Measurements from ENCODE around the gene DLGAP4. TPM values are rescaled to one million over a fixed set of nuclear protein-coding genes. Genes with fewer than 3 reads are reported as not detected.

Gene DLGAP4
- total RNA-seq, 4 donors from 2014 or later: 33.5 to 159 (median 56.6) TPM

DNA sequence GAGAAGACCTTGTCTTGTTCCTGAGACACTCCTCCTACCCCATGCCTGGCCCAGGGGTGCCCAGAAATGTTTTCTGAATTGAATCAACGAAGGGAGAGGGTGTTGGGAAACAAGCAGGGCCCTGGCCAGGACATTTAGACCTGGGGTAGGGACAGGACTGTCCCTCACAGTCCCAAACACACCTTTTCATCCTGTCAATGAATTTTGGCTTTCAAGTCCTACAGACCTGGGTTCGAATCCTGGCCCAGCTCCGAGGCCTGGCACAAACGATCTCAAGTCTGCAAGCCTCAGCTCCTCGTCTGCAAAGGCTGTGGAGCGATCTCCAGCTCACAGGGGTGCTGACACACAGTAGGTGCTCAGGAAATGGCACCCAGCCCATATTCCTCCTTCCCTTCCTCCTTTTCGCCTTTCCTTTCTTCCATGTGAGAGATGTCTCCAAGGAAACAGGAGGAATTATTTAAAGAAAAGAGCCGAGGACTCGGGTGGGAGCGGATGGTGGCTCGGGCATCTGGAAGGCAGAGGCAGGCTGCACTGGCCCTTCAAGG lies 7.3 kb upstream of the DLGAP4 start:
- Histone ChIP-seq H3K4me1 (no peaks in the 10 kb centered on the region), H3K27me3 (peaks cover 67% of the 10 kb centered on the region)
- 79 to 82% methylated on average over 5 to 11 of the region's 11 CpGs for WGBS, 2 donors (ENCODE audit: low coverage in 1 of 2)

GRCh38 chr20:36299459-36299858 lies 6.7 kb upstream of the DLGAP4 start:
- Histone ChIP-seq H3K27ac (no peak overlapping the region), H3K9me3 (no peaks in the 10 kb centered on the region), H3K4me1 (no peaks in the 10 kb centered on the region), H3K36me3 (no peaks in the 10 kb centered on the region), H3K4me3 (no peak overlapping the region), H3K27me3 (peaks cover 73% of the 10 kb centered on the region)
- WGBS, 2 donors (ENCODE audit: low coverage in 1 of 2): 63 to 65% methylated on average over 2 to 4 of the region's 4 CpGs
- TF ChIP-seq EP300 (IDR thresholded peaks at IDR 0.05; ENCODE audit: low read depth) (no peak), POLR2A (IDR thresholded peaks at IDR 0.05) (no peak)
- TF ChIP-seq, protein P1, sequence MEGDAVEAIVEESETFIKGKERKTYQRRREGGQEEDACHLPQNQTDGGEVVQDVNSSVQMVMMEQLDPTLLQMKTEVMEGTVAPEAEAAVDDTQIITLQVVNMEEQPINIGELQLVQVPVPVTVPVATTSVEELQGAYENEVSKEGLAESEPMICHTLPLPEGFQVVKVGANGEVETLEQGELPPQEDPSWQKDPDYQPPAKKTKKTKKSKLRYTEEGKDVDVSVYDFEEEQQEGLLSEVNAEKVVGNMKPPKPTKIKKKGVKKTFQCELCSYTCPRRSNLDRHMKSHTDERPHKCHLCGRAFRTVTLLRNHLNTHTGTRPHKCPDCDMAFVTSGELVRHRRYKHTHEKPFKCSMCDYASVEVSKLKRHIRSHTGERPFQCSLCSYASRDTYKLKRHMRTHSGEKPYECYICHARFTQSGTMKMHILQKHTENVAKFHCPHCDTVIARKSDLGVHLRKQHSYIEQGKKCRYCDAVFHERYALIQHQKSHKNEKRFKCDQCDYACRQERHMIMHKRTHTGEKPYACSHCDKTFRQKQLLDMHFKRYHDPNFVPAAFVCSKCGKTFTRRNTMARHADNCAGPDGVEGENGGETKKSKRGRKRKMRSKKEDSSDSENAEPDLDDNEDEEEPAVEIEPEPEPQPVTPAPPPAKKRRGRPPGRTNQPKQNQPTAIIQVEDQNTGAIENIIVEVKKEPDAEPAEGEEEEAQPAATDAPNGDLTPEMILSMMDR (IDR thresholded peaks at IDR 0.05): no peak
- in situ Hi-C loops (cut with MboI; ENCODE audit: low pct_ligation_motif_present in 1 of 4, low pct_unique_long_range_greater_than_20kb in 1 of 4, low sequenced_read_pairs in 3 of 4) (no loop called here), intact Hi-C loops (cut with DNase I; ENCODE audit: low total_unique reads) (no loop called here)
- DNase-seq: no peak

More for the DNA sequence above, 7.3 kb upstream of the DLGAP4 start:
- Histone ChIP-seq H3K27ac (no peak overlapping the region), H3K4me3 (no peak overlapping the region), H3K9me3 (no peaks in the 10 kb centered on the region), H3K36me3 (no peaks in the 10 kb centered on the region)
- in situ Hi-C loops (cut with MboI; ENCODE audit: low pct_ligation_motif_present in 1 of 4, low pct_unique_long_range_greater_than_20kb in 1 of 4, low sequenced_read_pairs in 3 of 4): no loop called here
- intact Hi-C loops (cut with DNase I; ENCODE audit: low total_unique reads): no loop called here
- DNase-seq: no peak
- TF ChIP-seq, protein P1 (IDR thresholded peaks at IDR 0.05): no peak
- TF ChIP-seq EP300 (IDR thresholded peaks at IDR 0.05; ENCODE audit: low read depth): no peak

DNA sequence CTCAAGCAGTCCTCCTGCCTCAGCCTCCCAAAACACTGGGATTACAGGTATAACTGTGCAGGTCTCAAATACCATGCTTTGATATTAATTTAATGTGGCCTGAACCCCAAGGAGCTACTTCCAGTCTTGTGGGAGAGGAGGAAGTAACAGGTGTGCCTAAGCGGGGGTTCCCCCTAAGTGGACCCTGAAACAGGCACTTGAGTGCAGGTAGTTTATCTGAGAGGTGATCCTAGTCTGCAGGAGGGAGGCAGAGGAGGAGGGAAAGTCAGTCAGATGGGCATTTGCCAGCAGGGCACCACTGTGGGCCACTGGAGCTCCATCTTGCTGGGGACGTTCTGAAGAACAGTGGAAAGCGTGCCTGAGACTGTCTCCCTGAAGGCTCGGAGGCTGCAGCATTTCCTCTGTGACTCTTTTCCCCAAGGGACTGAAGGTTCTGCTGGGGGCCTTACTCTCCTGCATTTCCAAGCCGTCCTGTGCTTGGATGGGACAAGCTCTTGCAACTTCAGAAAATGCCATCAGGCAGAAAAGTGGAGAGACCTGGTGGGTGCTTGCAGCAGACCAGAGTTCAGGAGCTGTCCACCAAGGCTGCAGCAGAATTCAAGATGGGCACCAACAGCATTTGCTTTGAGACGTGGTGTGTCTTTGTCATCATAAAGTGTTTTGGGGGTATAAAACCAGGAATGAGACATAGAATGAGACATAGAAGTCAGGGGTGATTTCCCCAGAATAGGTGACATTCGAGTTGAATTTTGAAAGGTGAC lies 4.6 kb upstream of the DLGAP4 start:
- Histone ChIP-seq H3K36me3 (no peaks in the 10 kb centered on the region), H3K9me3 (no peaks in the 10 kb centered on the region), H3K27ac (no peak overlapping the region), H3K4me1 (peaks cover 1 to 7% (median 6%) of the 10 kb centered on the region in 4 donors), H3K4me3 (no peak overlapping the region), H3K27me3 (peaks cover 81% of the 10 kb centered on the region)
- TF ChIP-seq EP300 (IDR thresholded peaks at IDR 0.05; ENCODE audit: low read depth): no peak
- TF ChIP-seq, protein P1 (IDR thresholded peaks at IDR 0.05): no peak
- TF ChIP-seq POLR2A (IDR thresholded peaks at IDR 0.05): no peak
- no peak for TF ChIP-seq POLR2AphosphoS5 (IDR thresholded peaks at IDR 0.05)
- intact Hi-C loops (cut with DNase I; ENCODE audit: low total_unique reads): no loop called here
- WGBS, 2 donors (ENCODE audit: low coverage in 1 of 2): 63 to 71% methylated on average over 2 to 7 of the region's 7 CpGs
- in situ Hi-C loops (cut with MboI; ENCODE audit: low pct_ligation_motif_present in 1 of 4, low pct_unique_long_range_greater_than_20kb in 1 of 4, low sequenced_read_pairs in 3 of 4): no loop called here
- DNase-seq: no peak

DNA sequence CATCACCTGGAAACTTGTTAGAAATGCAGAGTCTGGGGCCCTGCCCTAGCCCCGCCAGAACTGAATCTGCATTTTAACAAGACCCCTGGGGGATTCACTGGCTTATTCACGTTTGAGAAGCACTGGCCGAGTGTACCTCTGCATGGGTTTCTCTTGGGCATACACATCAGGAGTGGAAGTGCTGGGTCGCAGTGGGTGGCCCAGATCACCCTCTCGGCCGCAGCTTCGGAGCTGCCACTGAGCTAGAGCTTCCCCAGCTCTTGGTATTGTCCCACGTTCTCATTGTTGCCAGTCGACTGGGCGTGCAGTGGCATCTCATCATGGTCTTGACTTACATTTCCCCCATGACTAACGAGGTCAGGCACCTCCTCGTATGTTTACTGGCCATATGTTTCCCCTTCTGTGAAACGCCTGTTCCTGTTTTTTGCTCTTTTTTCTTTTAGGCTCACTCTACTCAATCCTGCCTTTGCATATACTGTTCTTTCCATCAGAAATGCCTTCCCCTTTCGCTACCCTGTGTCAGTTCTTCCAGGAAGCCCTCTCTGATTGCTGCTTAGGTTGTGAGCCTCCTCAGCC lies 3.0 kb upstream of the DLGAP4 start:
- DNase-seq: no peak
- H3K27me3 ChIP-seq: peaks cover 82% of the 10 kb centered on the region

More for the DNA sequence above, 3.0 kb upstream of the DLGAP4 start:
- H3K9me3 ChIP-seq: no peaks in the 10 kb centered on the region
- in situ Hi-C loops (cut with MboI; ENCODE audit: low pct_ligation_motif_present in 1 of 4, low pct_unique_long_range_greater_than_20kb in 1 of 4, low sequenced_read_pairs in 3 of 4) (no loop called here), intact Hi-C loops (cut with DNase I; ENCODE audit: low total_unique reads) (no loop called here)
- 32 to 33% methylated on average over 4 to 14 of the region's 14 CpGs for WGBS, 2 donors (ENCODE audit: low coverage in 1 of 2)
- no peak for TF ChIP-seq POLR2AphosphoS5 (IDR thresholded peaks at IDR 0.05)
- peaks cover 3 to 13% (median 11%) of the 10 kb centered on the region in 4 donors for H3K4me1 ChIP-seq
- no peaks in the 10 kb centered on the region for H3K36me3 ChIP-seq
- no peak overlapping the region for H3K27ac ChIP-seq
- H3K4me3 ChIP-seq: no peak overlapping the region
